Psoas muscle (tissue), 8 donors: ENCODE measurements around the gene VSTM2B. TPM values are rescaled to one million over a fixed set of nuclear protein-coding genes. Genes with fewer than 3 reads are reported as not detected.

Experiments
- ATAC-seq, 4 donors: fragments of 200-7000 bp; cut with Tn5 transposase; one replicate each; pipeline ENCODE4 v1.9.1; 2020; ENCODE audit warnings: moderate library complexity in 3 of 4, mild to moderate bottlenecking in 2 of 4
- DNase-seq, 2 donors: peaks; one replicate each; pipeline ENCODE4 v3.0.0-alpha.2; 2020
- H3K27ac ChIP-seq: fragments of 200-600 bp; one replicate; pipeline ENCODE4 v1.8.0; 2022
- H3K27me3 ChIP-seq, 3 donors: fragments of 200-600 bp in 1 of 3; one replicate each; pipeline versions ENCODE4 v1.6.1 to v1.8.0; 2013 to 2022; ENCODE audit warnings: low read length in 2 of 3, mild to moderate bottlenecking in 2 of 3, moderate library complexity in 1 of 3; ENCODE audit not compliant: insufficient read depth in 3 of 3
- H3K36me3 ChIP-seq, 2 donors: fragments of 200-600 bp in 1 of 2; one replicate each; pipeline versions ENCODE4 v1.6.1 to v1.8.0; 2013 to 2022; ENCODE audit warnings: low read depth in 1 of 2, mild to moderate bottlenecking in 1 of 2, moderate library complexity in 1 of 2; ENCODE audit not compliant: insufficient read depth in 1 of 2
- H3K4me1 ChIP-seq: fragments of 200-600 bp; one replicate; pipeline ENCODE4 v1.8.0; 2022
- H3K4me3 ChIP-seq: fragments of 200-600 bp; one replicate; pipeline ENCODE4 v1.8.0; 2022; ENCODE audit warnings: mild to moderate bottlenecking
- H3K9me3 ChIP-seq: fragments of 200-600 bp; one replicate; pipeline ENCODE4 v1.8.0; 2022
- WGBS, 3 donors: extraction: QIAGEN DNeasy Blood & Tissue Kit; methylation state at CpG; one replicate each; pipeline versions ENCODE4 v1.1.6 to v1.1.7; 2013; 5-methylcytosine and 5-hydroxymethylcytosine counted together
- intact Hi-C, 2 donors: fragments of 100-400 bp; cut with DNase I; formaldehyde crosslinking; loops; one replicate each; pipeline versions ENCODE4 v1.11.0 to v1.14.2; 2022
- polyA plus RNA-seq, 3 donors: library from polyadenylated mRNA; stranded (reverse); fragments of 200-250 nt; gene quantifications; one replicate each; pipeline ENCODE4 v1.2.3, GENCODE V29; 2013
- total RNA-seq, 4 donors: library from RNA; stranded (reverse); fragmentation: NEBNext Ultra II Directional in 2 of 4; extraction: Animal tissue kit (Norgen Biotek cat#: 25700) in 2 of 4; gene quantifications; one replicate each; pipeline versions ENCODE4 v1.2.1 to v1.2.4, GENCODE V29; 2021 to 2023
- TF ChIP-seq, protein P1 (sequence below): fragments of 200-600 bp; IDR thresholded peaks from one replicate; pipeline ENCODE4 v1.8.0; 2022; ENCODE audit warnings: antibody characterized with exemption
- donor health status: healthy with polysubstance abuse.
- donor health status: DM: no; HTN: no; CAD: no; lungs with moderate emphysema.
- donor health status: Bipolar disorder and iron deficiency.
- donor health status: healthy.
- donor health status: DM: yes; HTN: yes; CAD: no.
- donor health status: DM: no; HTN: no; CAD: no.
- donor health status: DM: no; HTN: no; CAD: no.
- donor health status: DM: yes; HTN: yes; CAD: no.

VSTM2B gene
- total and polyA plus RNA-seq, 7 donors: not detected

GRCh38 chr19:29505097-29505824, 20.5 kb upstream of the VSTM2B start:
- Histone ChIP-seq H3K27me3 (peaks cover 0 to 15% (median 4%) of the 10 kb centered on the region in 3 donors), H3K4me3 (no peak overlapping the region), H3K27ac (no peak overlapping the region), H3K4me1 (no peaks in the 10 kb centered on the region), H3K36me3 (no peaks in the 10 kb centered on the region), H3K9me3 (no peaks in the 10 kb centered on the region)
- WGBS, 3 donors: 68 to 72% (median 69%) methylated on average over 13 of the region's 13 CpGs
- TF ChIP-seq, protein P1, sequence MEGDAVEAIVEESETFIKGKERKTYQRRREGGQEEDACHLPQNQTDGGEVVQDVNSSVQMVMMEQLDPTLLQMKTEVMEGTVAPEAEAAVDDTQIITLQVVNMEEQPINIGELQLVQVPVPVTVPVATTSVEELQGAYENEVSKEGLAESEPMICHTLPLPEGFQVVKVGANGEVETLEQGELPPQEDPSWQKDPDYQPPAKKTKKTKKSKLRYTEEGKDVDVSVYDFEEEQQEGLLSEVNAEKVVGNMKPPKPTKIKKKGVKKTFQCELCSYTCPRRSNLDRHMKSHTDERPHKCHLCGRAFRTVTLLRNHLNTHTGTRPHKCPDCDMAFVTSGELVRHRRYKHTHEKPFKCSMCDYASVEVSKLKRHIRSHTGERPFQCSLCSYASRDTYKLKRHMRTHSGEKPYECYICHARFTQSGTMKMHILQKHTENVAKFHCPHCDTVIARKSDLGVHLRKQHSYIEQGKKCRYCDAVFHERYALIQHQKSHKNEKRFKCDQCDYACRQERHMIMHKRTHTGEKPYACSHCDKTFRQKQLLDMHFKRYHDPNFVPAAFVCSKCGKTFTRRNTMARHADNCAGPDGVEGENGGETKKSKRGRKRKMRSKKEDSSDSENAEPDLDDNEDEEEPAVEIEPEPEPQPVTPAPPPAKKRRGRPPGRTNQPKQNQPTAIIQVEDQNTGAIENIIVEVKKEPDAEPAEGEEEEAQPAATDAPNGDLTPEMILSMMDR: no peak
- ATAC-seq (no peak), DNase-seq (no peak)
- intact Hi-C loops: no loop called here

- H3K27me3 ChIP-seq: peaks cover 0 to 15% (median 8%) of the 10 kb centered on the region in 3 donors
- no peak overlapping the region for H3K4me3 ChIP-seq
- TF ChIP-seq, protein P1: no peak
- ATAC-seq (no peak), DNase-seq (no peak)
- H3K27ac ChIP-seq: no peak overlapping the region
- no peaks in the 10 kb centered on the region for H3K9me3 ChIP-seq
- WGBS, 3 donors: 56 to 76% (median 64%) methylated on average over 1 of the region's 1 CpG
- intact Hi-C loops: no loop called here
- no peaks in the 10 kb centered on the region for H3K36me3 ChIP-seq
- no peaks in the 10 kb centered on the region for H3K4me1 ChIP-seq
Measured at GRCh38 chr19:29506619-29506911, 19.2 kb upstream of the VSTM2B start.

DNA sequence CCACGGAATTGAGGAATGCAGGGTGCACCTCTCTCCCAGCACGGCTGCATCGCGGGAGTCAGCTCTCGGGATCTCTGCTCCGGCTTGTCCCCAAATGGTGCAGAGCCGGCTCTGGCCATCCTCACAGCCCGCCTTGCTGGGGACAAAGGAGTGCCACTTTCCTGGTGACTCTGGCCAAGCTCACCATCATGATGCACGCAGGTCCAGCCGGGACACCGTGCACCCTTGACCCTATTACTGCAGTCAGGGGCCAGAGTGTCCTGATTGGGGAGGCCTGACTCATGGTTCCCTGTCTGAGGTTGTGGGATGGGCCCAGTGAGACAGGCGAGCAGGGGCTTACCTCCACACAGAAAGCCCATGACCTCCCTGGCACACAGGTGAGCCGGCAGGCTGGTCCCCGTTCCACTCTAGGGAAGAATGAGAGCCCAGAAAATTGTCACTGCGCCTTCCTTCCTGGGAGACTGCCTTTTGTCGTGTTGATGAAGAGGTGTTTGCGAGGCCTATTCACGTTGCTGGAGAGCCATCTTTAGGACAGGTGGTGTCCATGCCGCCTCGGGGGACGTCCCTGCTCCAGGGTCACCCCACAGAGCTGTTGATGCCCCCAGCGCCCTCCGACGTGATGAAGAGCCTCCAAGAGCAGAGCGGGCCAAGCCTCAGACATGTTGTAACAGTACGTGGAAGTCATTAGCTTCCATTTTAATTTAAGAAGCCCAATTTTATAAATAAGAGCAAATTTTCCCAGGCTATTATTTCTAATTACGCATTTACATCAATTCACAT, 18.5 kb upstream of the VSTM2B start:
- Histone ChIP-seq H3K4me1 (no peaks in the 10 kb centered on the region), H3K27ac (no peak overlapping the region), H3K27me3 (peaks cover 0 to 15% (median 8%) of the 10 kb centered on the region in 3 donors), H3K4me3 (no peak overlapping the region), H3K9me3 (no peaks in the 10 kb centered on the region), H3K36me3 (no peaks in the 10 kb centered on the region)
- no peak for DNase-seq
- TF ChIP-seq, protein P1: no peak
- intact Hi-C loops: no loop called here
- no peak for ATAC-seq
- WGBS, 3 donors: 87 to 89% (median 88%) methylated on average over 27 of the region's 27 CpGs

GRCh38 chr19:29508181-29508580, 17.6 kb upstream of the VSTM2B start:
- DNase-seq (no peak), ATAC-seq (no peak)
- TF ChIP-seq, protein P1: no peak
- intact Hi-C loops: no loop called here
- Histone ChIP-seq H3K27me3 (peaks cover 0 to 15% (median 8%) of the 10 kb centered on the region in 3 donors), H3K4me3 (no peak overlapping the region), H3K36me3 (no peaks in the 10 kb centered on the region), H3K27ac (no peak overlapping the region), H3K9me3 (no peaks in the 10 kb centered on the region), H3K4me1 (no peaks in the 10 kb centered on the region)
- WGBS, 3 donors: 47 to 58% (median 52%) methylated on average over 1 of the region's 1 CpG
